ENCODE measurements around the gene ECT2L.

ECT2L gene

GRCh38 chr6:138803861-138804260, 8.0 kb downstream of the ECT2L start:
- no peak for DNase-seq (ENCODE audit: low read depth in 2 of 2)

- DNase-seq (ENCODE audit: low read depth in 2 of 2): no peak
Observed at GRCh38 chr6:138805016-138805765, 9.3 kb downstream of the ECT2L start.

GRCh38 chr6:138806889-138807288, 11.0 kb downstream of the ECT2L start:
- no peak for DNase-seq (ENCODE audit: low read depth in 2 of 2)

GRCh38 chr6:138809677-138810076, 13.8 kb downstream of the ECT2L start:
- DNase-seq (ENCODE audit: low read depth in 2 of 2): no peak

GRCh38 chr6:138811866-138812265, 16.0 kb downstream of the ECT2L start:
- DNase-seq (ENCODE audit: low read depth in 2 of 2): no peak

- DNase-seq (ENCODE audit: low read depth in 2 of 2): no peak
Observed at GRCh38 chr6:138814179-138814834, 18.4 kb downstream of the ECT2L start.

GRCh38 chr6:138815221-138815620, 19.3 kb downstream of the ECT2L start:
- no peak for DNase-seq (ENCODE audit: low read depth in 2 of 2)

GRCh38 chr6:138815797-138816528, 20.1 kb downstream of the ECT2L start:
- DNase-seq (ENCODE audit: low read depth in 2 of 2): no peak

- DNase-seq (ENCODE audit: low read depth in 2 of 2): no peak
Observed at GRCh38 chr6:138817799-138818198, 21.9 kb downstream of the ECT2L start.

GRCh38 chr6:138818496-138819194, 22.8 kb downstream of the ECT2L start:
- DNase-seq (ENCODE audit: low read depth in 2 of 2): no peak

GRCh38 chr6:138821519-138821918, 25.6 kb downstream of the ECT2L start:
- DNase-seq (ENCODE audit: low read depth in 2 of 2): no peak

GRCh38 chr6:138824482-138825144, 28.7 kb downstream of the ECT2L start:
- DNase-seq (ENCODE audit: low read depth in 2 of 2): no peak

GRCh38 chr6:138830248-138830647, 34.4 kb downstream of the ECT2L start:
- no peak for DNase-seq (ENCODE audit: low read depth in 2 of 2)

- DNase-seq (ENCODE audit: low read depth in 2 of 2): no peak
Observed at GRCh38 chr6:138832182-138832581, 36.3 kb downstream of the ECT2L start.

GRCh38 chr6:138833816-138834539, 38.1 kb downstream of the ECT2L start:
- no peak for DNase-seq (ENCODE audit: low read depth in 2 of 2)

GRCh38 chr6:138837246-138837645, 41.4 kb downstream of the ECT2L start:
- DNase-seq (ENCODE audit: low read depth in 2 of 2): no peak

- DNase-seq (ENCODE audit: low read depth in 2 of 2): no peak
Observed at GRCh38 chr6:138844192-138844591, 48.3 kb downstream of the ECT2L start.

- no peak for DNase-seq (ENCODE audit: low read depth in 2 of 2)
Observed at GRCh38 chr6:138847884-138848283, 52.0 kb downstream of the ECT2L start.

GRCh38 chr6:138848461-138848860, 52.6 kb downstream of the ECT2L start:
- no peak for DNase-seq (ENCODE audit: low read depth in 2 of 2)

GRCh38 chr6:138849791-138850190, 53.9 kb downstream of the ECT2L start:
- DNase-seq (ENCODE audit: low read depth in 2 of 2): no peak

- no peak for DNase-seq (ENCODE audit: low read depth in 2 of 2)
Observed at GRCh38 chr6:138856654-138857053, 60.8 kb downstream of the ECT2L start.

Measured in stimulated activated CD4-positive, alpha-beta T cell treated with anti-CD3 and anti-CD28 coated beads, Interleukin-15, amount 100 ng/mL, for 48 hours (primary cell).